Small intestine (tissue), 7 donors: Measurements from ENCODE around the gene PARP3. TPM values are rescaled to one million over a fixed set of nuclear protein-coding genes. Genes with fewer than 3 reads are reported as not detected.
A peak's percentile ranks its signal among the peaks of the same experiment; 100 is the strongest.

Experiments
- DNase-seq, 2 donors: peaks; one replicate each; pipeline versions ENCODE4 v3.0.0 to v3.0.0-alpha.2; 2013
- FAIRE-seq: peaks from 2 replicates; lab custom pipeline; 2012; peaks lifted over from hg19 to GRCh38; lab: Jason Lieb, UNC
- H3K27ac ChIP-seq, 3 donors: one replicate each; pipeline ENCODE4 v1.5.1; 2013; ENCODE audit warnings: low read length in 2 of 3, mild to moderate bottlenecking in 2 of 3, control low read depth in 1 of 3, inconsistent platforms in 1 of 3, low read depth in 1 of 3, moderate library complexity in 1 of 3
- H3K27me3 ChIP-seq, 3 donors: one replicate each; pipeline ENCODE4 v1.6.1; 2013; ENCODE audit warnings: low read length in 3 of 3, inconsistent platforms in 1 of 3; ENCODE audit not compliant: control insufficient read depth in 3 of 3, insufficient read depth in 3 of 3
- H3K36me3 ChIP-seq, 3 donors: one replicate each; pipeline ENCODE4 v1.6.1; 2013; ENCODE audit warnings: low read length in 3 of 3, inconsistent platforms in 1 of 3, low read depth in 1 of 3, mild to moderate bottlenecking in 1 of 3, moderate library complexity in 1 of 3; ENCODE audit not compliant: control insufficient read depth in 3 of 3, insufficient read depth in 2 of 3
- H3K4me1 ChIP-seq, 3 donors: one replicate each; pipeline ENCODE4 v1.6.1; 2013; ENCODE audit warnings: low read length in 2 of 3, inconsistent platforms in 1 of 3, low read depth in 1 of 3, mild to moderate bottlenecking in 1 of 3, moderate library complexity in 1 of 3; ENCODE audit not compliant: control insufficient read depth in 3 of 3, insufficient read depth in 2 of 3
- H3K4me3 ChIP-seq, 3 donors: one replicate each; pipeline ENCODE4 v1.5.1; 2013; ENCODE audit warnings: low read length in 3 of 3, control low read depth in 1 of 3, inconsistent platforms in 1 of 3, low read depth in 1 of 3, mild to moderate bottlenecking in 1 of 3, moderate library complexity in 1 of 3
- H3K9me3 ChIP-seq, 2 donors: one replicate each; pipeline ENCODE4 v1.6.1; 2013; ENCODE audit warnings: low read depth in 1 of 2, low read length in 1 of 2; ENCODE audit not compliant: control insufficient read depth in 2 of 2, insufficient read depth in 1 of 2
- WGBS, 3 donors: extraction: QIAGEN DNeasy Blood & Tissue Kit; methylation state at CpG; one replicate each; pipeline ENCODE4 v1.1.7; 2013; 5-methylcytosine and 5-hydroxymethylcytosine counted together
- polyA plus RNA-seq, 4 donors: library from polyadenylated mRNA; stranded (reverse) in 3 of 4; unstranded in 1 of 4; fragments of 200-250 nt in 3 of 4; fragments of 120-200 nt in 1 of 4; gene quantifications; one replicate each; pipeline versions ENCODE4 v1.2.1 to v1.2.3, GENCODE V29; 2013
- donor health status: healthy with polysubstance abuse.
- donor health status: control.
- donor health status: control.
- donor health status: Bipolar disorder and iron deficiency.
- donor health status: healthy.

Gene PARP3
- polyA plus RNA-seq, 4 donors, result 11.7 to 59.5 (median 35.8) TPM

- Histone ChIP-seq H3K27me3 (peaks cover 0 to 24% (median 3%) of the 10 kb centered on the region in 3 donors), H3K4me3 (no peak overlapping the region), H3K36me3 (peaks cover 0 to 36% (median 2%) of the 10 kb centered on the region in 3 donors), H3K27ac (no peak overlapping the region), H3K9me3 (peaks cover 0 to 4% of the 10 kb centered on the region in 2 donors), H3K4me1 (peaks cover 0 to 25% (median 7%) of the 10 kb centered on the region in 3 donors)
- no peak for FAIRE-seq
- no peak for DNase-seq
- WGBS, 3 donors, result 92 to 94% (median 93%) methylated on average over 17 to 20 of the region's 20 CpGs
Measured at GRCh38 chr3:51958603-51959521, 16.7 kb downstream of the PARP3 start.

- Histone ChIP-seq H3K27ac (no peak overlapping the region), H3K9me3 (peaks cover 0 to 4% of the 10 kb centered on the region in 2 donors), H3K4me1 (peaks cover 0 to 25% (median 7%) of the 10 kb centered on the region in 3 donors), H3K4me3 (no peak overlapping the region), H3K36me3 (peaks cover 0 to 36% (median 2%) of the 10 kb centered on the region in 3 donors), H3K27me3 (peaks cover 0 to 16% (median 3%) of the 10 kb centered on the region in 3 donors)
- DNase-seq (no peak), FAIRE-seq (no peak)
- 93 to 98% (median 94%) methylated on average over 6 to 7 of the region's 7 CpGs for WGBS, 3 donors
Measured at GRCh38 chr3:51959651-51960050, 17.5 kb downstream of the PARP3 start.

- Histone ChIP-seq H3K4me1 (peaks cover 0 to 25% (median 6%) of the 10 kb centered on the region in 3 donors), H3K4me3 (no peak overlapping the region), H3K27me3 (peaks cover 0 to 9% (median under 1%) of the 10 kb centered on the region in 3 donors), H3K9me3 (peaks cover 0 to 2% of the 10 kb centered on the region in 2 donors), H3K36me3 (peaks cover 0 to 36% (median 2%) of the 10 kb centered on the region in 3 donors), H3K27ac (no peak overlapping the region)
- DNase-seq (no peak), FAIRE-seq (no peak)
- WGBS, 3 donors, result 81 to 91% (median 91%) methylated on average over 10 of the region's 10 CpGs
Measured at GRCh38 chr3:51960386-51960785, 18.2 kb downstream of the PARP3 start.

GRCh38 chr3:51961011-51961410 lies 18.8 kb downstream of the PARP3 start:
- H3K4me1 ChIP-seq, result peaks cover 0 to 28% (median 3%) of the 10 kb centered on the region in 3 donors

GRCh38 chr3:51961602-51962569 lies 19.7 kb downstream of the PARP3 start:
- 61 to 66% (median 65%) methylated on average over 9 of the region's 9 CpGs for WGBS, 3 donors
- H3K4me1 ChIP-seq, result peaks cover 0 to 31% (median 0%) of the 10 kb centered on the region in 3 donors
- H3K27ac ChIP-seq, result no peak overlapping the region
- H3K36me3 ChIP-seq, result peaks cover 0 to 35% (median 2%) of the 10 kb centered on the region in 3 donors
- no peaks in the 10 kb centered on the region for H3K9me3 ChIP-seq
- FAIRE-seq (no peak), DNase-seq (peak in 1 of 2 donors; percentile 54)
- H3K27me3 ChIP-seq, result peaks cover 0 to under 1% (median 0%) of the 10 kb centered on the region in 3 donors
- no peak overlapping the region for H3K4me3 ChIP-seq

More at GRCh38 chr3:51961011-51961410, 18.8 kb downstream of the PARP3 start:
- peaks cover 0 to 7% (median 0%) of the 10 kb centered on the region in 3 donors for H3K27me3 ChIP-seq
- H3K36me3 ChIP-seq, result peaks cover 0 to 36% (median 2%) of the 10 kb centered on the region in 3 donors
- 91 to 93% (median 91%) methylated on average over 18 of the region's 18 CpGs for WGBS, 3 donors
- DNase-seq, result no peak
- H3K27ac ChIP-seq, result no peak overlapping the region
- no peak overlapping the region for H3K4me3 ChIP-seq
- FAIRE-seq, result no peak
- H3K9me3 ChIP-seq, result no peaks in the 10 kb centered on the region

- H3K27ac ChIP-seq, result no peak overlapping the region
- H3K9me3 ChIP-seq, result no peaks in the 10 kb centered on the region
- peaks cover 0 to 34% (median 0%) of the 10 kb centered on the region in 3 donors for H3K4me1 ChIP-seq
- FAIRE-seq, result no peak
- no peak overlapping the region for H3K4me3 ChIP-seq
- H3K27me3 ChIP-seq, result no peaks in the 10 kb centered on the region
- H3K36me3 ChIP-seq, result peaks cover 0 to 27% (median 2%) of the 10 kb centered on the region in 3 donors
- WGBS, 3 donors, result 74 to 88% (median 88%) methylated on average over 6 of the region's 6 CpGs
- no peak for DNase-seq
Measured at GRCh38 chr3:51962854-51963530, 20.8 kb downstream of the PARP3 start.

GRCh38 chr3:51963951-51964451 lies 21.8 kb downstream of the PARP3 start:
- H3K4me1 ChIP-seq, result peaks cover 0 to 41% (median 4%) of the 10 kb centered on the region in 3 donors
- peaks cover 0 to 22% (median 0%) of the 10 kb centered on the region in 3 donors for H3K36me3 ChIP-seq
- DNase-seq, result no peak
- no peak overlapping the region for H3K4me3 ChIP-seq
- H3K27ac ChIP-seq, result no peak overlapping the region
- H3K27me3 ChIP-seq, result no peaks in the 10 kb centered on the region
- H3K9me3 ChIP-seq, result no peaks in the 10 kb centered on the region
- no peak for FAIRE-seq
- WGBS, 3 donors, result 75 to 85% (median 80%) methylated on average over 12 of the region's 12 CpGs
